RPMI7951 (cell line): ENCODE measurements around the gene PLB1. TPM values are rescaled to one million over a fixed set of nuclear protein-coding genes. Genes with fewer than 3 reads are reported as not detected.

ENCODE experiments used
- DNase-seq: peaks from one replicate; pipeline ENCODE4 v3.0.0-alpha.2; 2012; ENCODE audit warnings: low read depth
- total RNA-seq: library from RNA; depleted of rRNA; stranded (reverse); fragments of >200 nt; shearing (Covaris generic); gene quantifications from 2 replicates; pipeline ENCODE4 v1.2.3, GENCODE V29; 2014; rRNA removed

PLB1 gene
- total RNA-seq, 1 experiment from 2014 or later = 0.12 TPM

DNA sequence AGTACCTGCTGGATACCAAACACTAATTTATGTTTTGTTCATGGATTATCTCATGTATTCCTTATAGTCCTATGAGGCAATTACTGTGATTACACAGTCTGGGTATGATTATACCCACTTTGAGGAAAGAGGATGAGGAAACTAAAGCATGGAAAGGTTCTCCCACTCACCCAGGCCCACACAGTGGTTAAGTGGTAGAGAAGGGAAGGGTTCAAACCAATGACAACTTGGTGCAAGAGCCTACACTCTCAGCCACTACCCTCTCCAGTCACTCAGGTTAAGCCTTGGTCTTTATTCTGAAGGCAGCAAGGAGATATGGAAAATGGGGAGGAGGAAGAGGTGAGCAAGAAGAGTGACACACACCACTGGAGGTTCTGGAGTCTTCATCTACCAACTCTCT lies 191.3 kb downstream of the PLB1 start:
- no peak for DNase-seq

DNA sequence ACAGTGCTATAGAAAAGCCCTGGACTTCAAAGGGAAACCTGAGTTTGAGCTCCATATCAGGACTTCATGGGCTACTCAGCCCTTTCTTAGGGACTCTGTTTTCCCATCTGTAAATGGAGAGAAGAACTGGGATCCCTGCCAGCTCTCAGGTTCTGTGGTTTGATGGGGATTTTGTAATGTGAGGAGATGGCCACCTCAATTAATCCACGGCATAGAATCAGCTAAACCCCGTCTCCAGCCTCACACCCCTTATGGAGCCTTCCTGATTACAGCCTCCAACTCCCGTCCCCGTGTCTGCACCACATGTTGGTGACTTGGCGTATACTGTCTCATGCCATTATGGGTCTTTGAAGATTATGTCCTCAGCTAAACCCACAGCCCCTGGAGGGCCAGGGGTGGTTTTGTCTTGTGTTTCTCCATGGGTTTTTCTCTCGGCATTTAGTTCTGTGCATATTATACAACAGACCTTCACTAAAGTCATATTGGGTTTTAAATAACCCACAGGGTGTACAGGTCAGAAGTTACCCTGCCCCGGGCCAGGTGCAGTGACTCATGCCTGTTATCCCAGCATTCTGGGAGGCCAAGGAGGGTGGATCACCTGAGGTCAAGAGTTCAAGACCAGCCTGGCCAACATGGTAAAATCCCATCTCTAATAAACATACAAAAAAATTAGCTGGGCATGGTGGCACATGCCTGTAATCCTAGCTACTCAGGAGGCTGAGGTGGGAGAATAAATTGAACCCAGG lies 192.0 kb downstream of the PLB1 start:
- peak; percentile 50 for DNase-seq

DNA sequence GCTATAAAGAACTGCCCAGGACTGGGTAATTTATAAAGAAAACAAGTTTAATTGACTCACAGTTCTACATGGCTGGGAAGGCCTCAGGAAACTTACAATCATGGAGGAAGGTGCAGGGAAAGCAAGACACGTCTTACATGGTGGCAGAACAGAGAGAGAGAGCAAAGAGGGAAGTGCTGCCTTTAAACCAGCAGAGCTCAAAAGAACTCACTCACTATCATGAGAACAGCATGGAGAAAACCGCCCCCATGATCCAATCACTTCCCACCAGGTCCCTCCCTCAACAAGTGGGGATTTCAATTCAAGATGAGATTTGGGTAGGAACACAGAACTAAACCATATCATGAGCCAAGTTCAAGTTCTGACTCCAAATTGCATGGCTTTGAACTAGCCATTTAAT lies 193.0 kb downstream of the PLB1 start:
- DNase-seq = no peak

DNA sequence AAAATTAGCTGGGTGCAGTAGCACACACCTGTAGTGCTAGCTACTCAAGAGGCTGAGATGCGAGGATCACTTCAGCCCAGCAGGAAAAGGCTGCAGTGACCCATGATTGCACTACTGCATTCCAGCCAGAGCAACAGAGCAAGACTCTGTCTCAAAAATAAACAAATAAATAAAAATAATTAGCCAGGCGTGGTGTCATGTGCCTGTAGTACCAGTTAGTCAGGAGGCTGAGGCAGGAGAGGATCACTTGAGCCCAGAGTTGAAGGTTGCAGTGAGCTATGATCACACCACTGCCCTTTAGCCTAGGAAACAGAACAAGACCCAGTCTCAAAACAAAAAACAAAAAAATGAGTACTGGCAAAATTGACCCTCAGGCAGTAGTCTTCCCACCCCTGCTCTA lies 193.9 kb downstream of the PLB1 start:
- no peak for DNase-seq

DNA sequence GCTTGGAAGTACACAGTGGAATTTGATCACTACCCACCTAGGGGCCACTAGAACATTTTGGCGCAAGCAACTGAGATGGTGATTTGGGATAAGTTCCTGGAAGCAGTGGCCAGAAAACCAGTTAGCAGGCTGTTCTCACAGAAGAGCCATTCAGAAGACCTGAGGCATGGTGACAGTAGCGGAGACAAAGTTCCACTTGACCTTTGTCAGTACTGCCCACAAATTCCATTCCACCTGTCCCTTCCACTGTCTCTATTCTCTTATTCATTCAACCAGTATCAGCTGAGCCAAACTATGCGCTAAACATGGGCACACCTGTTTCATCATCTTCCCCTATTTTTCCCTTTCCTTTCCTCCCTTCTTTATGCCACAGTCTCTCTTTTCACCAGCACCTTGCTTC lies 196.6 kb downstream of the PLB1 start:
- DNase-seq = no peak

DNA sequence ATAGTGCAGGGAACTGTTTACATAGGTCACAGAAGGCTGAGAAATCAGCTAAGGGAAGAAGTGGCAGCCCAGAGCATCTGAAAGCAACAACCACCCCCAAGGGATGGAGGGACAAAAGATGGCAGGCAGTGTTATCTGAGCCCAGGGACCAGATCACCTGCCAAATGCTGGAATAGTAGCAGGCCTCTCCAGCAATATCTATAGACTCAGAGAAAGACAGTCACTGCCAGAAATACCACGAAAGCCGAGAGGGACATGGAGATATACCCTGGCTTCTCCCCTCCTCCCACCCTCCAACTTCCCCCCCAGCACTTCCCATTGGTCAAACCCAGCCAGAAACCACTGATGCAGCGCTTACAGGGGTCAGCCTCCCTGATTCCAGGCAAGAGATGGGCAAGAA lies 197.4 kb downstream of the PLB1 start:
- DNase-seq = no peak

Other genes starting within 250 kb of the PLB1 start
- 44.5 and 44.8 TPM in 2 replicates for gene FOSL2, start 103.2 kb upstream of the PLB1 start, total RNA-seq